ENCODE measurements around the gene FOLR1. TPM values are rescaled to one million over a fixed set of nuclear protein-coding genes. Genes with fewer than 3 reads are reported as not detected.

Gene FOLR1
- total and polyA plus RNA-seq, 10 of the 15 experiments (the other 5 are each of a cell fraction or from before 2014, with no cell fraction given), result not detected

DNA sequence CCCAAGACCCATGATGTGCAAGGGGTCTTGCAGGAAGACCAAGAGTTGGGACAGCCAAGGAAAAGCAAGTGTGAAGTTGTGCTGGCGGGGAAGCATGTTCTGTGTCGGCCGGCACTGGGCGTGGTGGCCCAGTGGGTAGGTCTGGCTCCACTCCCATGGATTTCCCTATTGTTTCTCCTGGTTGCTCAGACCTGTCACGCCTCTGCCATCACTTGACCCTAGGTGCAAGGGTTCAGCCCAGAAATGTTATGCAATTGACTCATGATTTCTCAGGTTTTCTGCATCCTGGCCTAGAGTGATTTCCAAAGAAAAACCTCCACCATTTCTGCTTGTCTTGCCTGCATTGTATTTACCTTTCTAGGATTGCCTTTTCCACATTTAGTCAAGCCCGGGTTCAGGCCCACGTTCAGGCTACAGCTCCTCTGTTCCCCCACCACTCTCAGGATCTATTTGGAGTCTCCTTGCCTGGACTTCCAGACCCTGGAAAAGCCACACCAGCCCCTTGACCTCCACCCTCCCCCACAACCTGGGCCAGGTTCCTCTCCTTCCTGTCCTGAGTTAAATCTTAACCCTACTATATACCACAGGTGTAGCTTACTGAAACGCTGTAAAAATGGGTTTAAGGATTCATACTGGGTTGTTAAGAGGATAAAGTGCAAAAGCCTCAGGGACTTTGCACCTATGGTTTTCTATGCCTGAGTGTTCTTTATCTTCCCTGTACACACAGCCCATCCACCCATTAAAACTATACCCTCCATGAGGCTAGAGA, 17.5 kb upstream of the FOLR1 start:
- no peak for FAIRE-seq
- no peak overlapping the region for H3K4me2 ChIP-seq (ENCODE audit: control insufficient read depth, insufficient read depth)

More for the DNA sequence above, 17.5 kb upstream of the FOLR1 start:
- POLR2A ChIA-PET, result no interaction called here
- Histone ChIP-seq H3K4me3 (no peak overlapping the region), H2AFZ (ENCODE audit: control insufficient read depth, low read depth, low read length) (no peak overlapping the region), H4K20me1 (ENCODE audit: control insufficient read depth, insufficient read depth) (no peaks in the 10 kb centered on the region), H3K9me3 (replicated peaks; ENCODE audit: control insufficient read depth, insufficient read depth, low read length) (no peaks in the 10 kb centered on the region), H3K27me3 (replicated peaks in 1 of 2; ENCODE audit: control insufficient read depth in 2 of 2, insufficient read depth in 2 of 2, low read length in 1 of 2) (peaks cover 0 to 4% of the 10 kb centered on the region in 2 experiments; a peak in 2 of 4 replicates), H3K9ac (ENCODE audit: control insufficient read depth, insufficient read depth, low read length) (no peak overlapping the region), H3K36me3 (ENCODE audit: control insufficient read depth in 2 of 2, insufficient read depth in 2 of 2, low read length in 1 of 2) (no peaks in the 10 kb centered on the region), H3K27ac (ENCODE audit: control insufficient read depth, insufficient read depth) (no peak overlapping the region), H3K79me2 (ENCODE audit: control insufficient read depth, insufficient read depth, low read length) (no peaks in the 10 kb centered on the region), H3K4me1 (ENCODE audit: control insufficient read depth, insufficient read depth, low read length) (no peaks in the 10 kb centered on the region)
- BruUV-seq (replicated peaks), result no TSS peak
- CTCF ChIA-PET, result no interaction called here
- RAD21 ChIA-PET (ENCODE audit: unreplicated experiment), result no interaction called here
- SMC1A ChIA-PET (ENCODE audit: uncharacterized antibody, unreplicated experiment), result no interaction called here
- TF ChIP-seq KDM1A (IDR thresholded peaks at IDR 0.05; ENCODE audit: borderline replicate concordance) (no peak), RFX5 (IDR thresholded peaks at IDR 0.05; ENCODE audit: low read depth, low read length) (no peak), POLR2AphosphoS5 (IDR thresholded peaks at IDR 0.05; ENCODE audit: low read length) (no peak), NKRF (conservative IDR thresholded peaks at IDR 0.05) (no peak)
- in situ Hi-C loops (cut with MboI), result no loop called here
- ATAC-seq (no peak), DNase-seq (ENCODE audit: low read depth, low spot score) (no peak)
- intact Hi-C loops (cut with micrococcal nuclease; ENCODE audit: unreplicated experiment), result no loop called here
- WGBS (ENCODE audit: insufficient coverage, insufficient replicate concordance, low lambda C conversion rate, missing lambda C conversion rate), result 55% methylated on average over 8 of the region's 8 CpGs
